Head of caudate nucleus (tissue), 42 donors: ENCODE measurements around the gene GPR152.
A peak's percentile ranks its signal among the peaks of the same experiment; 100 is the strongest.
"Not testable (repeated sequence)": the region's sequence is repeated elsewhere in the genome, so short reads cannot be mapped to it uniquely, and the experiment has no call there.

Source experiments
- DNase-seq, 42 donors: peaks; one replicate each; pipeline versions ENCODE4 v3.0.0 to v3.0.0-alpha.2; 2020 to 2021; ENCODE audit warnings: mixed read lengths in 7 of 42
- intact Hi-C: fragments of 100-400 bp; cut with DNase I; formaldehyde crosslinking; loops from one replicate; pipeline ENCODE4 v1.15.0; 2022

The GPR152 gene

DNA sequence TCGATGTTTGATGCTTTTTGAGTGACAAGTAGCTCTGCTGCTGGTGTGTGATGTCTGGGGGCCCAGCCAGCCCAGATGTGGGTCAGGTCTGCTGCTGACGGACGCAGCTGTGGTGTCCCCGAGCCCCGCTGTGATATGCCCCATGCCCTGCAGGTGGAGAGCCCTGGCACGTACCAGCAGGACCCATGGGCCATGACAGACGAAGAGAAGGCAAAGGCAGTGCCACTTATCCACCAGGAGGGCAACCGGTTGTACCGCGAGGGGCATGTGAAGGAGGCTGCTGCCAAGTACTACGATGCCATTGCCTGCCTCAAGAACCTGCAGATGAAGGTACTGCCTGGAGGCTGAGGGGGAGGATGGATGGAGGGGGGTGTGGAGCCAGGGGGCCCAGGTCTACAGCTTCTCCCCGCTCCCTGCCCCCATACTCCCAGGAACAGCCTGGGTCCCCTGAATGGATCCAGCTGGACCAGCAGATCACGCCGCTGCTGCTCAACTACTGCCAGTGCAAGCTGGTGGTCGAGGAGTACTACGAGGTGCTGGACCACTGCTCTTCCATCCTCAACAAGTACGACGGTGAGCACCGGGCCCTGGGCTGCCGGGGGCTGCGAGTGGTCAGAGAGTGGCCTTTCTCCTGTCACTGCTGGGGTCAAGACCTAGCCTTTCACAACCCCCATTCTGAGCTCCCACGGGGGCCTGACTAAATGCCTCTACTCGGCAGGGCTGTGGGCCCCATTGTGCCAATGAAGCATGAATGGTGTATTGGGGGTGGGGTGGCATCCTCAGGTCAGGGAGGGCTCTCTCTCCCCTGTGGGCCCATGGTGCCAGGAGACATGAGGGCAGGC, 37.6 kb upstream of the GPR152 start:
- DNase-seq = no peak
- intact Hi-C loops = no loop called here

DNA sequence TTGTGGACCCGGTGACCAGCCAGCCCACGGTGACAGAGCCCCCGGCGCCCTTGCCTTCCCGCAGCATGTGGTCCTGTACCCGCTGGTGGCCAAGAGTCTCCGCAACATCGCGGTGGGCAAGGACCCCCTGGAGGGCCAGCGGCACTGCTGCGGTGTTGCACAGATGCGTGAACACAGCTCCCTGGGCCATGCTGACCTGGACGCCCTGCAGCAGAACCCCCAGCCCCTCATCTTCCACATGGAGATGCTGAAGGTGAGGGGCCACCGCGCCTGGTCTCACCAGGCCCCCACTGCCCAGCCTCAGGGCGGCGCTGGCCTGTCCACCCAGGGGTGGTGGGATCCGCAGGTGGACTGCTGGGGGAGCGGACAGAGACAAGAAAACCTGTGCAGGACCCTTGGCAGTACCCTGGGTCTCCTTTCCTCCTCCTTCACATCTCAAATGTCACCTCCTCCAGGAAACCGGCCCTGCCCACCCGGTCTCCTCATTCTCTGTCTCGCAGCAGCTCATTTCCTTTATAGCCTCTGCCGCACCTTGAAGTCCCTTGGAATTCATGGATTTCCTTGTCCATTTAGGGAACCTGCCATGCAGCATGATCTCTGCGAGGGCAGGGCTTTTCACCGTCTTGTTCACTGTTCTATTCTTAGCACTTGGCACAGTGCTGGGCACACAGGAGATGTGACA, 36.8 kb upstream of the GPR152 start:
- intact Hi-C loops = no loop called here
- no peak for DNase-seq

DNA sequence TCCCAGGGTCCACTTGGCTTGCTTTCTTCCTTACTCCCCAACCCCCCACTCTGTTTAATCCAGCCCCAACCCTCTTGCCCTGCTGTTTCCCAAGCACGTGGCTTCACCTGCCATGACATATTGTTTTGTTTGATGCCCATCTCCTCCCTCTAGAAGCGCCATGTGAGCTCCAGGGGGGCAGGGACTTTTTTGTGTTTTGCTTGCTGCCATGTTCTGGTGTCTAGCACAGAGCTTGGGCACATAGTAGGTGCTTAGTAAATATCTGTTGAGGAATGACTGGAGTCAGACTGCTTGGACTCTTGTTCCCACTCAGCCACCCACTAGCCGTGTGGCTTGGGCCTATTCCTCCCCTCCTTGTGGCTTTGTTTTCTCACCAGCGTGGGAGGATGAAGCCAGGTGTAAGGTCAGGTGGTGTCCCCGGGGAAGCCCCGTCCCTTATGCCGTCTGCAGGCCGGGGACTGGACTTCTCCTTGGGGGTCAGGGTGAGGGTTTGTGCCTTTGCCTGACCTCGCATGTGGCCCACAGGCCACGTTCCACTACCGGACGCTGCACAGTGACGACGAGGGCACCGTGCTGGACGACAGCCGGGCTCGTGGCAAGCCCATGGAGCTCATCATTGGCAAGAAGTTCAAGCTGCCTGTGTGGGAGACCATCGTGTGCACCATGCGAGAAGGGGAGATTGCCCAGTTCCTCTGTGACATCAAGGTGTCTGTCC, 34.1 kb upstream of the GPR152 start:
- no peak for DNase-seq
- intact Hi-C loops = no loop called here

DNA sequence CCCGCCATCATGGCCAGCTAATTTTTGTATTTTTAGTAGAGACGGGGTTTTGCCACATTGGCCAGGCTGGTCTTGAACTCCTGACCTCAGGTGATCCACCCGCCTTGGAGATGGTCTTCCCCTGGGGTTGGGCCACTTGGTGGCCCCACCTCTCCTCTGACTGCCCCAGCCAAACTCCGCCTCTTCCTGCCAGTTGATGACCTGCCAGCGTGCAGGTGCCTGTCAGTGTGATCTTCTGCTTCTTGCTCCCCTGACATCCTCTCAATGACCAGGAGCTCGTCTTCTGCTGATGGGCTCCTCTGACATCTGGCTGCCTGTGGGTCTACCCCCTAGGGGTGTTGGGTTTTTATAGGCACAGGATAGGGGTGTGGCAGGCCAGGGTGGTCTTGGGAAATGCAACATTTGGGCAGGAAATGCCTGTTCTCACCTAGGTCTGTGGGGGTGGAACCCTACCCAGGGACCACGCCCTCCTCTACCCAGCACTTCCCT, 33.4 kb upstream of the GPR152 start:
- intact Hi-C loops, DNase-seq: not testable (repeated sequence)

DNA sequence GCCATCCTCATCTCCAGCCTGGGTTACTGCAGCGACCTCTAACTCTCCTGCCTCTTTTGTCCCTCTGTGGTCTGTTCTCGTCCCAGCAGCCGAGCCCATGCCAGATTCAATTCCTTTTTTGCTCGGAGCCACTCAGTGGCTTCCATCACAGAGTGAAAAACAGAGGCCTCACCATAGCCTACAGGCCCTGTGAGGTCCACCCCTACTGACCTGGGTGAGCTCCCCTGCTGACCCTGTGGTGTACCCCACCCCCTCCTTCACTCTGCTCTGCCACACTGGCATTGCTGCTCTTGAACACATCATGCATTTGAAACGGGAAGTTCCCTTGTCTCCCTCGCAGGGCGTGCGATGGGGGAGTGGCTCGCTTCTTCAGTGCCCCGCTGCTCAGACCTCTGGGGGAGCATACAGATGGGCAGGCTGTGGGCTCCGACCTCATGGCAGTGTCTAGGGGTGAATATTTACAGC, 32.4 kb upstream of the GPR152 start:
- peak in 9 of 42 donors; percentile 17 to 67 (median 28) for DNase-seq

DNA sequence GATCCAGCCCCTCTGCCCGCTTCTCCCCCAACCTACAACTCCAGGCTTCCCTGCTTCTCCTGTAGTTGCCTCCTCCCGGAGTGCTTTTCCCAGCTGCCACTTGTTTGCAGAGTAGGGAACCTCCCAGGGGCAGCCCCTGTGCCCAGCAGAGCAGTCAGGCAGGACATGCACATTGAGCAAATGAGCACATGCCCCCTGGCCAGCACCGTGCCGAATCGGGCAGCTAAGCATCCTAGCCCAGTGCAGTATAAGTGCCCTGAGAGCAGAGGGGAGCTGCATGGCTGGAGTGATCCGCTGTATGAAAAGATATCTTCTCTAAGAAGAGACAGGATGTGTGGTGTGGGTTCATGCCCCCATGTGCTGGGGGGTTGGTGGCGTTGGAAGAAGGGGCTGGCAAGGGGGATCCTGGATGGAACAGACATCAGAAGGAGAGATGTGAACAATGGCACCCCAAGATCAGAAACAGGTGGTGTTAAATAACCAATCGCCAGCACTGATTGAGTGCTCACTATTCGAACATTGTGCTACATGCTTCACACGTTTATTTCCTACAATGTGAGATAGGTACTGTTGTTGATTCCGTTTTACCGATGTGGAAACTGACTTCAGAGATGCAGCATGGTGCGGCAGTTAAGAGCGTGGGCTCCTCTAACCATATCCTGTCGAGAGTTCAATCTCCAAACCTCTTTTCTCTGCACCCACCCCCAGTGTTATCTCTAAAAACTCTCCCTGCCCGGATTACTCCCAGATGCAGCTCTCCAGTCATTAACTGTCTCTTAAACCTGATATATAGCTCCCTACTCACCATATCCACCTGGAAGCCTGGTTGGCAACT, 31.5 kb upstream of the GPR152 start:
- intact Hi-C loops = loop anchor here (2.0 to 5.0 kb wide), 2 partner anchors 15 to 82 kb away; partner anchors contain the start of genes PPP1CA, TBC1D10C and TMEM134
- no peak for DNase-seq

More for the DNA sequence above, 32.4 kb upstream of the GPR152 start:
- intact Hi-C loops = loop anchor here (5.0 kb wide), 1 partner anchor 83 kb away; the partner anchor contains the start of genes PPP1CA and TBC1D10C

DNA sequence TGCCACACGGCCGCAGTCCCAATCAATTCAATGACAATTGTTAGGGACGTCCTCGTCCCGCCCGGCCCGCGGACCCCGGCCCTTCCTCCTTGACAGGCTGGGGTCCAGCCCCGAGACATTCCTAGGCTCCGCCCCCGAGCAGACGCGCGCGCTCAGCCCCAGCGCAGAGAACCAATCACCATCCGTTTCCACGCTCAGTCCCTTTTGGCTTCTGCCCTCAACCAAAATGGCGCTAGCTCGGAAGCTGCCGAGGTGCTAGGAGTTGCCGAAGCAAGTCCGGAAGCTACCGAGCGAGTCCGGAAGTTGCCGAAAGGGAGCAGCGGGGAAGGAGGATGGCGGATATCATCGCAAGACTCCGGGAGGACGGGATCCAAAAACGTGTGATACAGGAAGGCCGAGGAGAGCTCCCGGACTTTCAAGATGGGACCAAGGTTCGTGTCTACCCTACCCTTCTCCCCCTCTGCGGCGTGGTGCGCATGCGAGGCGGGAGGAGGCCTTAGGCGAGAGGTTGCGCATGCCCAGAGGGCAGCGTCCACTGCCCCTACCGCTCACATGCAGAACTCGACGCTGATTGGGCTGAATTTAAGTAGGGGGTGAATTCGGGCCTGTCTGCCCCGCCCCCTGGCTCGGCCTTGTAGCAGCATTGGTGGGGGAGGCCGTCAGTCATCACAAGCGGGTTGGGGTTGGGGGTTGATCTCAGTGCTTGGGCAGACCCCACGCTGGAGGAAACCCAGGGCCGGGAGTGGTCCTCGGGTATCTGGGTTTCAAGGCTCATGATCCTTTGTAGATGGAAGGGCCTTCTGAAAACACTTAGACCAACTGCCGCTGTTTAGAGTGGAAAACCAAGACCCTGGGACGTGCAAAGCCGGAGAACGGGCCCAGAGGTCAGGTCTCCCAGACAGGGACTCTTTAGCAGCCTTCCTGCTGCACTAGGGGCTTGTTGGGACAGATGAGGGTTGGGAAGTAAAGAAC, 30.6 kb upstream of the GPR152 start, which contains the start of gene AIP:
Gene AIP, plus strand, starts transcription at position 200 of the 972 bp plus-strand sequence. Its CDS starts 133 bp downstream, at position 333.
- intact Hi-C loops = loop anchor here (2.0 to 5.0 kb wide), 2 partner anchors 14 to 81 kb away; partner anchors contain the start of genes PPP1CA, TBC1D10C and TMEM134
- peak; percentile 92 to 99 (median 97) for DNase-seq

DNA sequence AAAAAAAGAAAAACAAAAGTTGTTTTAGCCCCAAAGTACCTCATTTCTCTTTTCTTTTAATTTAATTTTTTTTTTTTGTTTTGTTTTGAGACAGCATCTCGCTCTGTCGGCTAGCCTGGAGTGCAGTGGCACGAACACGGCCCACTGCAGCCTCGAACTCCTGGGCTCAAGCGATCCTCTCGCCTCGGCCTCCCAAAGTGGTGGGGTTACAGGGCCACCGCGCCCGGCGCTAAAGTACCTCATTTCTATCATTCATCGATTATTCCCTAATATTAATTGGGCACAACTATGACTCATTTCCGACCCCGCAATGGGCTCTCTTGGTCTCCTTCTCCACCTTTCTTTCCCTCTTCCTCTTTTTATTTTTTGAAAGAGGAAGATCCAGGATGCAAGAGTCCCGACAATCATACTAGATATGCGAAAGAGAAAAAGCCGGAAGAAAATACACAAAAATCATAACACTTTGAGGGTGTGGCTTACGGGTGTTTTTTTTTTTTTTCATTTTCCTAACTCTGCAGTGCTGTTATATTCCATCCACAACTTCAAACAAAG, 29.8 kb upstream of the GPR152 start:
- intact Hi-C loops = loop anchor here (2.0 to 5.0 kb wide), 2 partner anchors 14 to 80 kb away; partner anchors contain the start of genes PPP1CA, TBC1D10C and TMEM134
- no peak for DNase-seq

DNA sequence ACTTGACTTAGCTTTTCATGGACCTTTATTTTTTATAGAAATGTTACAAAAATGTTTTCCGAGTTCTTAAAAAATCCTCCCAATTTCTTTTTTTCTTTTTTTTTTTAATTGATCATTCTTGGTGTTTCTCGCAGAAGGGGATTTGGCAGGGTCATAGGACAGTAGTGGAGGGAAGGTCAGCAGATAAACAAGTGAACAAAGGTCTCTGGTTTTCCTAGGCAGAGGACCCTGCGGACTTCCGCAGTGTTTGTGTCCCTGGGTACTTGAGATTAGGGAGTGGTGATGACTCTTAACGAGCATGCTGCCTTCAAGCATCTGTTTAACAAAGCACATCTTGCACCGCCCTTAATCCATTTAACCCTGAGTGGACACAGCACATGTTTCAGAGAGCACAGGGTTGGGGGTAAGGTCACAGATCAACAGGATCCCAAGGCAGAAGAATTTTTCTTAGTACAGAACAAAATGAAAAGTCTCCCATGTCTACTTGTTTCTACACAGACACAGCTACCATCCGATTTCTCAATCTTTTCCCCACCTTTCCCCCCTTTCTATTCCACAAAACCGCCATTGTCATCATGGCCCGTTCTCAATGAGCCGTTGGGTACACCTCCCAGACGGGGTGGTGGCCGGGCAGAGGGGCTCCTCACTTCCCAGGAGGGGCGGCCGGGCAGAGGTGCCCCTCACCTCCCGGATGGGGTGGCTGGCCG, 25.0 kb upstream of the GPR152 start:
- intact Hi-C loops = not testable (repeated sequence)

DNA sequence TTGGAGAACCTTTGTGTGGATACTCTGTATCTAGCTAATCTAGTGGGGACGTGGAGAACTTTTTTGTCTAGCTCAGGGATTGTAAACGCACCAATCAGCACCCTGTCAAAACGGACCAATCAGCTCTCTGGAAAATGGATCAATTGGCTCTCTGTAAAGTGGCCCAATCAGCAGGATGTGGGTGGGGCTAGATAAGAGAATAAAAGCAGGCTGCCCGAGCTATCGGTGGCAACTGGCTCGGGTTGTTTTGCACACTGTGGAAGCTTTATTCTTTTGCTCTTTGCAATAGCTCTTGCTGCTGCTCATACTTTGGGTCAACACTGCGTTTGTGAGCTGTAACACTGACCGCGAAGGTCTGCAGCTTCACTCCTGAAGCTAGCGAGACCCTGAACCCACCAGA, 24.2 kb upstream of the GPR152 start:
- intact Hi-C loops, DNase-seq: not testable (repeated sequence)

More for the DNA sequence above, 25.0 kb upstream of the GPR152 start:
- DNase-seq = not testable (repeated sequence)

DNA sequence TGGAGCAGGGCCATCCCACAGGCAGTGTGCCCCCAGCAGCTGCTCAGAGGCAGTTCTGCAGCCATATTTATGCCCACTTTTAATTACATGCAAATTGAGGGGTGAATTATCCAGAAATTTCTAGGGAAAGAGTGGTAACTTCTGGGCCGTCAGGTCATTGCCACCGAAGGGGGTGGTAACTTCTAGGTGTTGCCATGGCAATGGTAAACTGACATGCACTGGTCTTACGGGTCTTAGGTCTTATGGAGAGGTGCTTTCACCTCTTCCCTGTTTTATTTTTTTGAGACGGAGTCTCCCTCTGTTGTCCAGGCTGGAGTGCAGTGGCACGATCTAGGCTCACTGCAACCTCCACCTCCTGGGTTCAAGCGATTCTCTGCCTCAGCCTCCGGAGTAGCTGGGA, 20.4 kb upstream of the GPR152 start:
- DNase-seq = no peak
- intact Hi-C loops = no loop called here

DNA sequence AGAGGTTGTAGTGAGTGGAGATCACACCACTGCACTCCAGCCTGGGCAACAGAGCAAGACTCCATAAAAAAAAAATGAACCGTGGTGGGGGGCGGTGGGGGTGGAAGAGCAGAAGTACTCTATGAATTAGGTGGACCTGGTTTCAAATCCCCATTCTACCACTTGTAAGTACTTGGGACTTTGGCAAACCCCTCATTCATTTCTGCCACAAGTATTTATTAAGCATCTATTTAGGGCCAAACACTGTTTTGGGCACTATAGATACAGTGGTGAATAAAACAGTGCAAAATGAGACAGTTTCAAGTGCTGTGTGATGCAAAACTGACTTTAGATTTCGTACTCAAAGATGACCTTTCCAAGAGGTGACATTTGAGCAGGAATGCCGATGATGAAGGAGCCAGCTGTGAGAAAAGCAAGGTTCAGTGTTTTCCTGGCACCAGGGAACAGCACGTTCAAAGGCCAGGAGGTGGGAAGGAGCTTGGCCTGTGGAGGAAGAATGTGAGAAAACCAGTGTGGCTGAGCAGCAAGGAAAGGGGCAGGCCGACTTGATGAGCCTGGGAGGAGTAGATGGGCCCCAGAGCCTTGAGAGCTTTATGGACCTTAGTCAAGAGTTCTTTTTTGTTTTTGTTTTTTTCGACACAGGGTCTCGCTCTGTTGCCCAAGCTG, 17.9 kb upstream of the GPR152 start:
- no peak for DNase-seq
- intact Hi-C loops = no loop called here

DNA sequence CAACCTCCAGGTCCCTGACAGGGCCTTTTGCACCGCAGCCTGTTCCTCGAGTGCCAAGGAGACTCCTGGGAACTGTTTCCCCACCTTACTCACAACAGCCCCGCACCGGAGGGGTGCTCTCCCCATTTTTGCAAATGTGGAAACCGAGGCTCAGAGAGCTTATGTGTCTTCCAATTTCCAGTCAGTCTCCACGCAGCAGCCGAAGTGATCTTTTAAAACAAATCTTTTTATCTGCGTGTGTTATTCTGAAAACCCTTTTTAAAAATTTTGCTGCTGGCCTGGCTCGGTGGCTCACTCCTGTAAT, 16.9 kb upstream of the GPR152 start:
- DNase-seq = no peak
- intact Hi-C loops = loop anchor here (2.0 to 5.0 kb wide), 2 partner anchors 13 to 67 kb away; partner anchors contain the start of genes AIP, PPP1CA and TBC1D10C

DNA sequence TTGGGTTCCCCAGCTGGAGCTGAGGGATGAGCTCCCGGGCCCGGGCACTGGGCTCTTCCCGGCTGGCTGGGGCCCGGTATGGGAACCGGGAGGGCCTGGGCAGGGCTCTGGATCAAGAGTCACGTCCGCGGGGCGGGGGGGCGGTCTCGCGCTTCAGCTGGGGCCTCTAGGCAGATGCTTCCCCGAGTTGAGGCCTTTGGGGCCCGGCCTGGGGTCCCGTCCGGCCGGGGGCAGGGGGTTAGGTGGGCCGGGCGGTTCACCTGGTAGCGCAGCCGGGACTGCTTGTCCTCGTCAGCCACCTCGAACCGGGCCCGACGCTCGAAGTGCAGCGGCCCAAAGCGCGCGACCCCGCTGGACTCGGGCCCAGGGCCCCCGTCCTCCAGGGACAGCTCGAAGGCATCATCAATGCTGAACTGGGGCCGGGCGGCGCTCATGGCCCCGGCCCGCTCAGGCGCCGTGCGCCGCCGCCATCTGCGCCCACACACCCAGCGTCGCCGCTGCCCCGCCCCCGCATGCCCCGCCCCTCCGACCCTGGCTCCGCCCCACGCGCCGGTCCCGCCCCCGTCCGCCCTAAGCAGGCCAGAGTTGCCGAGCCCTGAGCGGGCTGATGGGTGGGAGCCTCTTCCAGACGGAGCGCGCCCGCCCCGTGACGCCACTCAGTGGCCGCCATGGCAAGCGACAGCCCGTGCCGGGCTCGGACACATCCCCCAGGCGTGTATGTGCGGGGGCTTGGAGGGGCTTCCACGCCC, 16.4 kb upstream of the GPR152 start, which contains the start of gene TMEM134:
Gene TMEM134, minus strand, starts transcription at position 493 of the 749 bp plus-strand sequence. Its CDS starts 59 bp downstream, at position 434.
- intact Hi-C loops = loop anchor here (2.0 to 5.0 kb wide), 2 partner anchors 14 to 67 kb away; partner anchors contain the start of genes AIP, PPP1CA and TBC1D10C
- peak; percentile 85 to 99 (median 96) for DNase-seq

DNA sequence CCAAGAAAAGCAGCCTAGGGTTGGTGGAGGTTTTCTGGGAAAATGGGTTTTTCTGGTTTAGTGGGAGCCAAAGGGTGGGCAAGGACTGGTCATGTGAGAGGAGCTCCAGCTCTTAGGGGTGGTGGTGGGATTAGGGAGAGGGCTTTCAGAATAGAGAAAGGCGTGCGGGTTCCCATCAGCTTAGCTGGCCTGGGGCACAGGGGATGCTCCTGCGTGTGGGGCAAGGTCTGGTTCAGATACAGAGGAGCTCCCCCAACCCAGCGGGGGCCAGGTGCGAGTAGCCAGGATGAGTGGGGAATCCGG, 15.9 kb upstream of the GPR152 start:
- peak in 2 of 42 donors; percentile 26 to 47 for DNase-seq
- intact Hi-C loops = loop anchor here (2.0 to 5.0 kb wide), 2 partner anchors 14 to 66 kb away; partner anchors contain the start of genes AIP, PPP1CA and TBC1D10C
